ENCODE data around the gene PACS1.

PACS1 gene

DNA sequence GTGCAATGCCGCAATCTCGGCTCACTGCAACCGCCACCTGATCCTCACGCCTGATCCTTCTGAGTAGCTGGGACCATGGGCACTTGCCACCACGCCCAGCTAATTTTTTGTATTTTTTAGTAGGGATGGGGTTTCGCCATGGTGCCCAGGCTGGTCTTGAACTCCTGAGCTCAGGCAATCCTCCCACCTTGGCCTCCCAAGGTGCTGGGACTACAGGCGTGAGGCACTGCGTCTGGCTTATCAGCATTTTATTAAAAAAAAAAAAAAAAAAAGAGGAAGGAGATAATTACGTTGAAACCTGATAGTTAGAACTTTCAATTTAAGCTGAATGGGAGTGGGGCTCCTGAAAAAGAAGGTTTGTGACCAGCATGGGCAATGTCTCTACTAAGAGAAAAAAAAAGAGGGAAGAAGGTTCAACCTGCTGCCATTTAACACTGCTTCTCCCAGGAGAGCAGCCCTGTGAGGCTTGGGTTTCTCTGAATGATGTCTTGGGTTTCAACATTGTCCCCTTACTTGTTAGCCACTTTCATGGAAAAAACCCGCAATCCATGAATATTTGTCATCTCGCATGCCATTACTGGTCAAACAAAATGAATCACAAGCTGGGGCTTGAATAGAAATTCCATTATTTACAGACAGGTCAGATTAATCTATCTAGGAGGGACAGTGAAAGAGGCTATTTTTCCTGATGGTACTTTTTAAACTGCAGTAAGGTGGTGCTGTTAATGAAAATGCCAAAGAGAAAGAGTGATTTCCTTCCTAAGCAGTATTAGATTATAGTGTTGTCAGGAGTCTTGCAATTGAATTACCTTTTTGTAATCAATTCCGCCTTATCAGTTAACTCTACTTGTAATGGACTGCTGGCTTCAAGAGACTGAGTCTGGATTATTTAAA, 72.5 kb downstream of the PACS1 start:
- DNase-seq (ENCODE audit: low spot score), result no peak

GRCh38 chr11:66143264-66143566, 73.1 kb downstream of the PACS1 start:
- DNase-seq (ENCODE audit: low spot score), result no peak

- DNase-seq (ENCODE audit: low spot score), result no peak
Observed at GRCh38 chr11:66143996-66144678, 74.1 kb downstream of the PACS1 start.

- no peak for DNase-seq (ENCODE audit: low spot score)
Observed at GRCh38 chr11:66146074-66146473, 76.0 kb downstream of the PACS1 start.

- DNase-seq (ENCODE audit: low spot score), result no peak
Observed at GRCh38 chr11:66146940-66147339, 76.9 kb downstream of the PACS1 start.

DNA sequence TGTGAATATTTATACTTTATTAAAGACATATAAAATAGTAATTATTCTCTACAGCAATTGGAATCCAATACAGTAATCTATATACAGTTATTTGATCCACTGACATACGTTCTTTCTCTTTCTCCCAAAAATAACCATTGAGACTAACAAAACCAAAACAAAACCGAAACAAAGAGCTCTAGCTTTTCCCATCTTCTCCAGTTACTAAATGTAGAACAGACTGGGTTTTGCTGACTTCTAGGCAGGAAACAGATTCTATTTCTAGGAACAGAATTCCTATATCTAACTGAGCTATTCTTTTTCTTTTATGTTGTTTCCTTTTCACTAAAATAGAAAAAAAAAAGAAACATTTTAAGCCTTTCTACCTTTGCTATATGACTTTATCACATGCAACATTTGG, 80.1 kb downstream of the PACS1 start:
- no peak for DNase-seq (ENCODE audit: low spot score)

DNA sequence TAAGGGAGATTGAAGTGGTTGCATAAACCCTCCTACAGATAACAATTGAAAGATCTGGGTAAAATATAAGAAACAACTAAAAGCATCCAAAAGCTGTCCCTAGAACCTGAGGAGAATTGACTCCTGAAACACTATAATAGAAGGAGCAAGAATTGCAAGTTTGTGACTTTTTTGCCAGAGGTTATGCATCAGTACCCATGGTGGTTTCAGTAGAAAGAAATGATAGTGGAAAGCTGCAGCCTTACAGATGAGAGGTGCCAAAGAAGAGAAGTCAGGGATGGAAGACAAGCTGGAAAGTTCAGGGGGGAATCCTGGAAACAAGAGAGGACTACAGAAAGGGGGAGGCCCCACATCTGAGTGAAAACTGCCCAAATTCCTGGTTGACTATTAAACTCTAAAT, 80.7 kb downstream of the PACS1 start:
- no peak for DNase-seq (ENCODE audit: low spot score)

GRCh38 chr11:66151273-66151672, 81.2 kb downstream of the PACS1 start:
- no peak for DNase-seq (ENCODE audit: low spot score)

- no peak for DNase-seq (ENCODE audit: low spot score)
Observed at GRCh38 chr11:66154109-66154508, 84.0 kb downstream of the PACS1 start.

DNA sequence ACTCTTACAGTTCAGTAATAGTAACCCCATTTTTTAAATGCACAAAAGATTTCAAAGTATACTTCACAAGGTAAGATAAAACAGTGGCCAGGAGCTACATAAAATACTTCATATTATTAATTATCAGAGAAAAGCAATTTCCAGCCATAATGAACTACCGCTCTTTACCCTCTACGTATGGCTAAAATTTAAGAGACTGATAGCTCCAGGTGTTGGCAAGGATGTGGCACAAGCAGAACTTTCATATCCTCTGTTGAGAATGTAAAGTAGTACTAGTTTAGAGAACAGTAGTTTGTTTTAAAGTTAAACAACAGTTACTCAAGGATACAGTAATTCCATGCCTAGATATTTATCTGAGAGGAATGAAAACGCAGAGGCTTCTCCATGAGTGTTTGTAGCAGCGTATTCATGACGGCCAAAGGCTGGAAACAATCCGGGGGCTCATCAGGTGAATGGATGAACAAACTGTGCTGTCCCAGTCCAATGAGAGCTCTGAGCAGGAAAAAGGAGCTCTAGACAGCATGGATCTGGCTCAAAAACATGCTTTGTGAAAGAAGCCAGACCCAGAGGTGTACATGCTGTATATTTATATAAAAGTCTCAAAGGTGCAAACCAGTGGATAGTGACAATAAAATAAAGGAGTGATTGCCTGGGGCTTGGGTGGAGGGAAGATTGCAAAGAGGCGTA, 85.5 kb downstream of the PACS1 start:
- DNase-seq (ENCODE audit: low spot score), result no peak

DNA sequence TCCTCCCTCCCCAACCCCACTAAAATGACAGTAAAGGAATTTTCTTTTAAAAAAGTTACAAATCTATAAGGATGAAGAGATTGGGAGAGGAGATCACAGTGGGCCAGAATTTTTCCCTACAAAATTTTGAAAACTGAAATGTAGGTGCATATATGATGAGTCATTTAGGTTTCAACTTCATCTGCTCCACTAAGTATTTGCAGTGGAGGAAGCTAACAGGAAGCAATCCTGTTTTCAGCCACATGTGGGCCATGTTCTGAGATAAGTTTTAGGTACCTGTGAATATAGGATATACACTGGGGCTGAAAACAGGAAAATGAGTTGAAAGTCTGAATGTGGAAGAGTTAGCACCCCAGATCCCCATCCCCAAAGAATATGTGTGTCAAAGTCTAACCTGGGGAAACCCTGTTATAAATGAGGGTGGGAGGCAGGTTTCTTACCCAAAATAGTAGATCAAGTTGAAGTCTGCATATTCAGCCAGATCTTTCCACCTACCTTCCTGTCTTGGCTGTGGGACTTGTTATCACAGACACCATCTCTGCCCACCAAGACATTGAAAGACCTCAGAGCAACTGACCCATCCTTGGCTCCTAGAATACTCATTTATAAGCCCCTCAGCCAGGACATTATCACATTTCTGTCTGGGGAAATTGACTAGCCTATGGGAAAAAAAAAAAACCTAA, 87.3 kb downstream of the PACS1 start:
- no peak for DNase-seq (ENCODE audit: low spot score)

- no peak for DNase-seq (ENCODE audit: low spot score)
Observed at GRCh38 chr11:66158156-66158555, 88.1 kb downstream of the PACS1 start.

- no peak for DNase-seq (ENCODE audit: low spot score)
Observed at GRCh38 chr11:66159324-66159984, 89.4 kb downstream of the PACS1 start.

DNA sequence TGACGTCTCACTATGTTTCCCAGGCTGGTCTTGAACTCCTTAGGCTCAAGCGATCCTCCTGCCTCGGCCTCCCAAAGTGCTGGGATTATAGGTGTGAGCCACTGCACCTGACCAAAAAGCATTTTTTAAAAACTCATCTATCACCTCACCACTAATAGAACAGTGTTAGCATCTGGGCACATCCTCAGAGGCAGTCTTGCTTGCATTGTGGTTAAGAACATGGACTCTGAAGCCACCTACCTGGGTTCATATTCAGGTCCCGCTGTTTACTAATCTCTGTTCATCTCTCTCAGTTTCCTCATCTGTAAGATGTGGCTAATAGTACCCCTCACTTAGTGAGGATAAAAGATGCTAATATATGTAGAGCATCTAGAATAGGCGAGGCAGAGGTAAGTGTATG, 90.6 kb downstream of the PACS1 start:
- no peak for DNase-seq (ENCODE audit: low spot score)

GRCh38 chr11:66168289-66168688, 98.2 kb downstream of the PACS1 start:
- no peak for DNase-seq (ENCODE audit: low spot score)

GRCh38 chr11:66172146-66172545, 102.1 kb downstream of the PACS1 start:
- no peak for DNase-seq (ENCODE audit: low spot score)

GRCh38 chr11:66176650-66177049, 106.6 kb downstream of the PACS1 start:
- DNase-seq (ENCODE audit: low spot score), result no peak

DNA sequence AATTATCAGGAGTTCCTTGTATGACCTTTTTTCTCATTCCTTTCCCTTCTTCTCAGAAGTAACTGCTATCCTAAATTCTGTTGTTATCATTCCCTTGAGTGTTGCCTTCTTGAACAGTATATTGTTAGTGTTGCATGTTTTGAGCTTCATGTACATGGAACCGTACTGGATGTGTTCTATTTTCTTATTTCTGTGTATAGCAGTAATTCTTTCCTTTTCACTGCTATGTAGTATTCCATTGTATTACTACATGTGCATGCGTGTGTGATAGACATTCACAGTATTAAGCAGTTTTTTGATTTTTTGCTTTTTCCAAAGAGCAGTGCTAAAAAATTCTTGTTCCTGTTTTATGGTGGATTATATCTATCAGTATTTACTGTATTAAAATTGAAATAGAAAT, 108.1 kb downstream of the PACS1 start:
- no peak for DNase-seq (ENCODE audit: low spot score)

DNA sequence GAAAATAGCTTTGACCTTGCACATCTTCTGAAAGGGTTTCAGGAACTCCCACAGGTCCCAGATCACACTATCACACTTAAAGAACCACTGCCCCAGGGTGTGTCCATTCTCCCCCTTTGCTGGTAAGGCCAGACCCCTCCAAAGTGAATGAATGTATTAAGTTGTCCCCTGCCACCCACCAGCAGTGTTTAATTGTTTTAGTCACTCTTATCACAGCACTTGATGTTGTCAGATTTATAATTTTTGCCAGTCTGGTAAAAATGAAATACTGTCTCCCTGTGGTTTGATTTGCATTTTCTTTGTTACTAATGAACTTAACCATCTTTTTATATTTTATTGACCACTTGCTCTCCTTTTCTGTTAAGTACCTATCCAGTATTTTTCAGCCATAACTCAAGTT, 108.8 kb downstream of the PACS1 start:
- DNase-seq (ENCODE audit: low spot score), result no peak

- no peak for DNase-seq (ENCODE audit: low spot score)
Observed at GRCh38 chr11:66181632-66182315, 111.7 kb downstream of the PACS1 start.

- DNase-seq (ENCODE audit: low spot score), result no peak
Observed at GRCh38 chr11:66183494-66184048, 113.5 kb downstream of the PACS1 start.

Data from LoVo (cell line).